ENCODE results near the gene ZNF213.
A peak's percentile ranks its signal among the peaks of the same experiment; 100 is the strongest.

Gene ZNF213

GRCh38 chr16:3087243-3088235 is 47.3 kb upstream of the ZNF213 start:
- H3K79me2 ChIP-seq (ENCODE audit: control insufficient read depth, insufficient read depth, low read length, poor library complexity): no peaks in the 10 kb centered on the region
- H3K14ac ChIP-seq (ENCODE audit: low read length): no peak overlapping the region
- H3K79me1 ChIP-seq (ENCODE audit: low read length): no peaks in the 10 kb centered on the region
- no peak overlapping the region for H4K91ac ChIP-seq (ENCODE audit: low read depth, low read length)
- no peak overlapping the region for H4K8ac ChIP-seq (ENCODE audit: low read depth, low read length)
- no peak overlapping the region for H3K23ac ChIP-seq (ENCODE audit: low read length)
- no peak overlapping the region for H3K4ac ChIP-seq (ENCODE audit: low read depth, low read length)
- no CpG with 5 or more reads among the region's 18 CpGs for WGBS (ENCODE audit: extremely low coverage, insufficient coverage, insufficient read length)
- H2BK120ac ChIP-seq (ENCODE audit: insufficient read depth, low read length, poor library complexity): no peak overlapping the region
- DNase-seq: no peak
- no peaks in the 10 kb centered on the region for H3K4me1 ChIP-seq (ENCODE audit: control insufficient read depth in 1 of 2, insufficient read depth in 2 of 2, low read length in 2 of 2)
- no peak overlapping the region for H3K18ac ChIP-seq (ENCODE audit: low read length)
- no peak overlapping the region for H2BK5ac ChIP-seq (ENCODE audit: low read depth, low read length, poor library complexity)
- H3K36me3 ChIP-seq (ENCODE audit: control insufficient read depth in 1 of 2, insufficient read depth in 2 of 2, low read length in 2 of 2): no peaks in the 10 kb centered on the region
- H4K12ac ChIP-seq (ENCODE audit: low read depth, low read length): no peak overlapping the region
- no peak overlapping the region for H2AK5ac ChIP-seq (ENCODE audit: low read length)
- H3K9me3 ChIP-seq (ENCODE audit: insufficient read depth, low read depth, low read length): no peaks in the 10 kb centered on the region
- H3K27me3 ChIP-seq (ENCODE audit: insufficient read depth, low read length): no peaks in the 10 kb centered on the region
- H3K27ac ChIP-seq (ENCODE audit: low read depth, low read length): no peak overlapping the region
- H3K9ac ChIP-seq (ENCODE audit: low read length): no peak overlapping the region
- no peak overlapping the region for H3K4me3 ChIP-seq (ENCODE audit: low read depth, low read length)
- no peak overlapping the region for H2BK12ac ChIP-seq (ENCODE audit: low read length)
- no peak overlapping the region for H2AFZ ChIP-seq (ENCODE audit: insufficient read depth, low read length, poor library complexity)
- no peak overlapping the region for H3K4me2 ChIP-seq (ENCODE audit: low read length)

- H3K4ac ChIP-seq (ENCODE audit: low read depth, low read length): no peak overlapping the region
- H3K36me3 ChIP-seq (ENCODE audit: control insufficient read depth in 1 of 2, insufficient read depth in 2 of 2, low read length in 2 of 2): no peaks in the 10 kb centered on the region
- no peak for DNase-seq
- H4K12ac ChIP-seq (ENCODE audit: low read depth, low read length): no peak overlapping the region
- WGBS (ENCODE audit: extremely low coverage, insufficient coverage, insufficient read length): no CpG with 5 or more reads among the region's 7 CpGs
- no peak overlapping the region for H3K9ac ChIP-seq (ENCODE audit: low read length)
- H2BK12ac ChIP-seq (ENCODE audit: low read length): no peak overlapping the region
- H3K23ac ChIP-seq (ENCODE audit: low read length): no peak overlapping the region
- H4K8ac ChIP-seq (ENCODE audit: low read depth, low read length): no peak overlapping the region
- H2AFZ ChIP-seq (ENCODE audit: insufficient read depth, low read length, poor library complexity): no peak overlapping the region
- H3K14ac ChIP-seq (ENCODE audit: low read length): no peak overlapping the region
- H3K27me3 ChIP-seq (ENCODE audit: insufficient read depth, low read length): no peaks in the 10 kb centered on the region
- no peaks in the 10 kb centered on the region for H3K79me2 ChIP-seq (ENCODE audit: control insufficient read depth, insufficient read depth, low read length, poor library complexity)
- no peaks in the 10 kb centered on the region for H3K9me3 ChIP-seq (ENCODE audit: insufficient read depth, low read depth, low read length)
- H3K4me3 ChIP-seq (ENCODE audit: low read depth, low read length): no peak overlapping the region
- H2AK5ac ChIP-seq (ENCODE audit: low read length): no peak overlapping the region
- H3K27ac ChIP-seq (ENCODE audit: low read depth, low read length): no peak overlapping the region
- H3K18ac ChIP-seq (ENCODE audit: low read length): no peak overlapping the region
- no peak overlapping the region for H3K4me2 ChIP-seq (ENCODE audit: low read length)
- no peaks in the 10 kb centered on the region for H3K79me1 ChIP-seq (ENCODE audit: low read length)
- no peak overlapping the region for H2BK5ac ChIP-seq (ENCODE audit: low read depth, low read length, poor library complexity)
- no peak overlapping the region for H4K91ac ChIP-seq (ENCODE audit: low read depth, low read length)
- H3K4me1 ChIP-seq (ENCODE audit: control insufficient read depth in 1 of 2, insufficient read depth in 2 of 2, low read length in 2 of 2): no peaks in the 10 kb centered on the region
- no peak overlapping the region for H2BK120ac ChIP-seq (ENCODE audit: insufficient read depth, low read length, poor library complexity)
These were observed 46.4 kb upstream of the ZNF213 start for GRCh38 chr16:3088450-3088849.

DNA sequence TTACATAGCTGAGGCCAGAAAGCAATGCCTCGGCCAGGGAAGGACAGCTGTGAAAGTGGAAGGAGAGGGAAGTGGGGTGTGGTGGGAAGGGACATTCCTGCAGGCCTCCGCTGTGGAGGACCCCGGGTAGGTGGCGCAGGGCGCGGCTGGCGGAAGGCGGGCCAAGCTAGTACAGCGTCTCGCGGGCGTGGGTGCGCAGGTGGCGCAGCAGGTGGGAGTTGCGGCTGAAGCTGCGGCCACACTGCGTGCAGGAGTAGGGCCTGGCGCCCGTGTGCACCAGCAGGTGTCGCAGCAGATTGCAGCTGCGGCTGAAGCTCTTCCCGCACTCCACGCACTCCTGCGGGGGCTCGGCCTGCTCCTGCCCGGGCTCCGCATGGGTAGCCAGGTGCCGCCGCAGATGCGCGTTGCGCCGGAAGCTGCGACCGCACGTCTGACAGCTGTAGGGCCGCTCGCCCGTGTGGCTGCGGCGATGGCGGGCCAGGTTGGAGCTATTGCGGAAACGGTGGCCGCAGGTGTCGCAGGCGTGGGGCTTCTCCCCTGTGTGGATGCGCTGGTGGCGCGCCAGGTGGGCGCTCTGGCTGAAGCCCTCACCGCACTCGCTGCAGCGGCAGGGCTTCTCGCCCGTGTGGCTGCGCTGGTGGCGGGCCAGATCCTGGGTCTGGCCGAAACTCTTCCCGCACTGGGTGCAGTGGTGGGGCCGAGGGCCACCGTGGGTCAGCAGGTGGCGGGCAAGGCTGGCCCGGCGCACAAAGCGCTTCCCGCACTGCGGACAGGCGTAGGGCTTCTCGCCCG is 45.7 kb upstream of the ZNF213 start:
- Histone ChIP-seq H3K9me3 (ENCODE audit: insufficient read depth, low read depth, low read length) (no peaks in the 10 kb centered on the region), H3K14ac (ENCODE audit: low read length) (no peak overlapping the region), H3K79me2 (ENCODE audit: control insufficient read depth, insufficient read depth, low read length, poor library complexity) (no peaks in the 10 kb centered on the region), H3K36me3 (ENCODE audit: control insufficient read depth in 1 of 2, insufficient read depth in 2 of 2, low read length in 2 of 2) (no peaks in the 10 kb centered on the region), H3K79me1 (ENCODE audit: low read length) (no peaks in the 10 kb centered on the region), H2BK120ac (ENCODE audit: insufficient read depth, low read length, poor library complexity) (no peak overlapping the region), H2BK12ac (ENCODE audit: low read length) (no peak overlapping the region), H4K91ac (ENCODE audit: low read depth, low read length) (no peak overlapping the region), H2AFZ (ENCODE audit: insufficient read depth, low read length, poor library complexity) (no peak overlapping the region), H3K4me2 (ENCODE audit: low read length) (no peak overlapping the region), H3K4ac (ENCODE audit: low read depth, low read length) (no peak overlapping the region), H3K27ac (ENCODE audit: low read depth, low read length) (no peak overlapping the region), H3K23ac (ENCODE audit: low read length) (no peak overlapping the region), H4K8ac (ENCODE audit: low read depth, low read length) (no peak overlapping the region), H3K18ac (ENCODE audit: low read length) (no peak overlapping the region), H2BK5ac (ENCODE audit: low read depth, low read length, poor library complexity) (no peak overlapping the region), H3K4me3 (ENCODE audit: low read depth, low read length) (no peak overlapping the region), H3K9ac (ENCODE audit: low read length) (no peak overlapping the region), H4K12ac (ENCODE audit: low read depth, low read length) (no peak overlapping the region), H3K4me1 (ENCODE audit: control insufficient read depth in 1 of 2, insufficient read depth in 2 of 2, low read length in 2 of 2) (no peaks in the 10 kb centered on the region), H2AK5ac (ENCODE audit: low read length) (no peak overlapping the region), H3K27me3 (ENCODE audit: insufficient read depth, low read length) (no peaks in the 10 kb centered on the region)
- WGBS (ENCODE audit: extremely low coverage, insufficient coverage, insufficient read length): no CpG with 5 or more reads among the region's 71 CpGs
- DNase-seq: peak in 1 of 2 donors; percentile 9

DNA sequence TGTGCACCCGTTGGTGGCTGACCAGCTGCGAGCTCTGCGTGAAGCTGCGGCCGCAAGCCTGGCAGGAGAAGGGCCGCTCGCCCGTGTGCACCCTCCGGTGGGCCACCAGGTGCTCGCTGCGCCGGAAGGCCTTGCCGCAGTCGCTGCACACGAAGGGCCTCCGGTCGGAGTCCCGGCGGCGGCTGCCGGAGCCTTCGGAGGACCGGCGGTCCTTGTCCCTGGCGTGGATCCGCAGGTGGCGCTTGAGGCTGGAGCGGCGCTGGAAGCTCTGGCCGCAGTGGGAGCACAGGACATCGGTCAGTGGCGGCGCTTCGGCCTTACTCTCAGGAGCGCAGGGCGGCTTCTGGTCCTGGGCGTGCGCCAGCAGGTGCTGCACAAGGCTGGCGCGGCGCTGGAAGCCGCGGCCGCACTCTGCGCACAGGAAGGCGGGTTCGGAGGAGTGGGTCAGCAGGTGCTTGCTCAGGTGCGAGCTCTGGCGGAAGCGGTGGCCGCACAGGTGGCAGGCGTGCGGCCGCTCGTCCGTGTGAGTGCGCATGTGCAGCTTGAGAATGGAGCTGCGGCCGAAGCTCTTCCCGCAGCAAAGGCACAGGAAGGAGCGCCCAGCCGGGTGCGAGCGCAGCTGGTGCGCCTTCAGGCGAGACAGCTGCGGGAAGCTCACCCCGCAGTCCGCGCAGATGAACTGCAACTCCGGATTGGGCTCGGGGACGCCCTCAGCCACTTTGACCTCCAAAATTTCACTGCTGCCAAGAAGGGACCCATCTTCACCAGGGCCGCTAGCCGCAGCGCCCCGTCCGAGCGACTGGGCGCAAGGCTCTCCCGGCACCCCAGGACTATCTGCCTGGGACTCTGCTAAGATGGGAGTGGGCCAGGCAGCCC is 44.9 kb upstream of the ZNF213 start:
- Histone ChIP-seq H3K9ac (ENCODE audit: low read length) (no peak overlapping the region), H3K18ac (ENCODE audit: low read length) (no peak overlapping the region), H3K14ac (ENCODE audit: low read length) (no peak overlapping the region), H2BK120ac (ENCODE audit: insufficient read depth, low read length, poor library complexity) (no peak overlapping the region), H4K12ac (ENCODE audit: low read depth, low read length) (no peak overlapping the region), H3K4me1 (ENCODE audit: control insufficient read depth in 1 of 2, insufficient read depth in 2 of 2, low read length in 2 of 2) (no peaks in the 10 kb centered on the region), H3K79me1 (ENCODE audit: low read length) (no peaks in the 10 kb centered on the region), H3K79me2 (ENCODE audit: control insufficient read depth, insufficient read depth, low read length, poor library complexity) (no peaks in the 10 kb centered on the region), H4K8ac (ENCODE audit: low read depth, low read length) (no peak overlapping the region), H3K4me2 (ENCODE audit: low read length) (no peak overlapping the region), H2AFZ (ENCODE audit: insufficient read depth, low read length, poor library complexity) (no peak overlapping the region), H3K4ac (ENCODE audit: low read depth, low read length) (no peak overlapping the region), H3K27me3 (ENCODE audit: insufficient read depth, low read length) (no peaks in the 10 kb centered on the region), H3K4me3 (ENCODE audit: low read depth, low read length) (no peak overlapping the region), H3K36me3 (ENCODE audit: control insufficient read depth in 1 of 2, insufficient read depth in 2 of 2, low read length in 2 of 2) (no peaks in the 10 kb centered on the region), H2AK5ac (ENCODE audit: low read length) (no peak overlapping the region), H3K9me3 (ENCODE audit: insufficient read depth, low read depth, low read length) (no peaks in the 10 kb centered on the region), H2BK5ac (ENCODE audit: low read depth, low read length, poor library complexity) (no peak overlapping the region), H4K91ac (ENCODE audit: low read depth, low read length) (no peak overlapping the region), H3K23ac (ENCODE audit: low read length) (no peak overlapping the region), H3K27ac (ENCODE audit: low read depth, low read length) (no peak overlapping the region), H2BK12ac (ENCODE audit: low read length) (no peak overlapping the region)
- WGBS (ENCODE audit: extremely low coverage, insufficient coverage, insufficient read length): no CpG with 5 or more reads among the region's 81 CpGs
- DNase-seq: peak; percentile 56 to 77

All from trophoblast cell (in vitro differentiated cells and primary cell).